A549 treated with CpdA at 1 μM for 4 hours (cell line): Measurements from ENCODE around the gene MAP1LC3B2. TPM values are rescaled to one million over a fixed set of nuclear protein-coding genes. Genes with fewer than 3 reads are reported as not detected.

Experiments
- total RNA-seq: library from RNA; stranded (reverse); fragments of 200-300 nt; extraction: Qiagen RNA extraction; gene quantifications from 5 replicates; pipeline ENCODE4 v1.2.3, GENCODE V29; 2022; ENCODE audit warnings: low read depth

MAP1LC3B2 gene
- total RNA-seq = 0.94 to 2.6 TPM (median 1.6 TPM) in 5 replicates

DNA sequence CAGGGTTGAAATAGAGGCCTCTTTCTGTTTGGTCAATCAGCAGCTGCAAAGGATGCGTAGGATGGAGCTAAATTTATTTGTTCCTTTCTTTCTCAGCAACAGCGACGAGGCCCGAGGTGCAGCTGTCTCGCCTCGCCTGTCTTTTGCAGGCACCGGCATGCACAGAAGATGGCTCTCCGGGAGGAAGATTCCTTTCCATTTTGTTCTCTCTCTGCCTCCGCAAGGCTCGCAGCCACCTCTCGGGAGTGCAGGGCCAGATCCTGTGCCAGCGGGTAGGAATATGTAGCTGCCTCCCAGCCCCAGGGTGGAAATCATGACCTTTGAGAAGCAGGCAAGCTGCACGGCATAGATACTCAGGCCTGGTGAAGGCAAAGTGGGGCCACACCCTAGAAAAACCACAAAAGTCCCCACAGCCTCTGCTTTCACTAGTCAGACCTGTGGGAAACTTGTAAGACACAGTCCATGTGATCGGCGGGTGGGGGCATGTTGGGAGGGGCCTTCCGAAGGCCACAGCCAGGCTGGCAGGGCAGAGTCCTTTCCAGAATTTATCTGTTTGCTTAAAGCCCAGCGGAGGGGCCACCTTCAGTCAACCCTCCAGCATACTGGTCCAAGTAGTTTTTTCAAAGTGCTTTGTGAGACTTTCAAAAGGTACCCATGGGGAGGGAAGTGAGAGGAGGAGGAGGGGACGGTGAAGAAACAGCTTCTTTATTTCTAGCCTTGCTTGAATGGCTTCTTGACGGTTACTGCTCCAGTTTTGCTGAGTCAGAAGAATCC is at the start of gene MAP1LC3B2:
MAP1LC3B2 (plus strand) TSS at position 220 of the 774 bp plus-strand sequence. CDS start 16,562 bp downstream, outside the sequence.

Other genes with a start within 250 kb of the MAP1LC3B2 start
- 14.6 to 23.8 TPM (median 20.8 TPM) in 5 replicates for gene SPRING1, start 178.7 kb downstream of the MAP1LC3B2 start, total RNA-seq
- gene RNFT2, start 178.9 kb downstream of the MAP1LC3B2 start, total RNA-seq = 2.2 to 3.7 TPM (median 2.6 TPM) in 5 replicates